HepG2 (cell line): ENCODE measurements around the gene PEX11G. TPM values are rescaled to one million over a fixed set of nuclear protein-coding genes. Genes with fewer than 3 reads are reported as not detected.

ENCODE experiments used
- E2F5 ChIP-seq: sonication (generic); formaldehyde crosslinking; conservative IDR thresholded peaks from 2 replicates; pipeline ENCODE4 v1.4.0; 2020; ENCODE audit warnings: missing genetic modification reagents
- HNRNPH1 ChIP-seq: fragments of 200-400 bp; formaldehyde crosslinking; optimal IDR thresholded peaks from 2 replicates; pipeline ENCODE3; 2017; ENCODE audit warnings: mild to moderate bottlenecking, low read depth, low read length
- NBN ChIP-seq: fragments of 450-650 bp; conservative IDR thresholded peaks from 2 replicates; pipeline ENCODE4 v1.6.1; 2017
- NR2C2 ChIP-seq: sonication (generic); formaldehyde crosslinking; IDR thresholded peaks from 2 replicates; pipeline ENCODE4 v1.4.0; 2020; ENCODE audit warnings: missing genetic modification reagents, mild to moderate bottlenecking, moderate library complexity, borderline replicate concordance
- RORA ChIP-seq: sonication (generic); formaldehyde crosslinking; IDR thresholded peaks from 2 replicates; pipeline ENCODE4 v1.5.0; 2020; ENCODE audit warnings: mild to moderate bottlenecking, missing genetic modification reagents, moderate library complexity
- SOX6 ChIP-seq, 2 experiments: fragments of 450-650 bp in 1 of 2; sonication (generic) in 1 of 2; formaldehyde crosslinking in 1 of 2; IDR thresholded peaks; 2 replicates each; pipeline versions ENCODE4 v1.4.0 to v1.6.1; 2017 to 2020; ENCODE audit warnings: antibody characterized with exemption in 1 of 2, mild to moderate bottlenecking in 1 of 2, missing genetic modification reagents in 1 of 2
- XBP1 ChIP-seq: sonication (generic); formaldehyde crosslinking; IDR thresholded peaks from 2 replicates; pipeline ENCODE4 v1.5.0; 2020; ENCODE audit warnings: missing genetic modification reagents
- ZNF337 ChIP-seq: sonication (generic); formaldehyde crosslinking; IDR thresholded peaks from 2 replicates; pipeline ENCODE4 v1.5.1; 2020; ENCODE audit warnings: missing genetic modification reagents, low read depth, mild to moderate bottlenecking, borderline replicate concordance
- ZNF383 ChIP-seq: sonication (generic); formaldehyde crosslinking; IDR thresholded peaks from 2 replicates; pipeline ENCODE4 v1.4.0; 2020; ENCODE audit warnings: missing genetic modification reagents, mild to moderate bottlenecking, borderline replicate concordance
- ZNF44 ChIP-seq: sonication (generic); formaldehyde crosslinking; IDR thresholded peaks from 2 replicates; pipeline ENCODE4 v1.5.1; 2020; ENCODE audit warnings: mild to moderate bottlenecking, missing genetic modification reagents
- ZNF597 ChIP-seq: sonication (generic); formaldehyde crosslinking; IDR thresholded peaks from 2 replicates; pipeline ENCODE4 v1.5.0; 2020; ENCODE audit warnings: missing genetic modification reagents
- polyA plus RNA-seq, 8 experiments: library from polyadenylated mRNA; depleted of rRNA in 3 of 8; stranded (reverse) in 7 of 8; unstranded in 1 of 8; fragments of >200 nt; fragmentation: Illumina TruSeq in 4 of 8; extraction: Trizol in 4 of 8; gene quantifications; 2 replicates each; pipeline versions ENCODE4 v1.2.1 to v1.2.3, GENCODE V29; 2011 to 2016; ENCODE audit warnings: low read depth in 4 of 8, missing spikeins in 1 of 8, mixed read lengths in 1 of 8; ENCODE audit not compliant: insufficient read depth in 1 of 8
- total RNA-seq, 5 experiments: library from RNA; depleted of rRNA; stranded (reverse); fragments of >200 nt; fragmentation: Illumina TruSeq; extraction: Trizol; gene quantifications; 2 replicates each; pipeline ENCODE4 v1.2.3, GENCODE V29; 2016; ENCODE audit warnings: low read depth in 1 of 5
- TF ChIP-seq, protein P1 (sequence below): sonication (generic); formaldehyde crosslinking; conservative IDR thresholded peaks from 2 replicates; pipeline ENCODE4 v1.4.0; 2020; ENCODE audit warnings: missing genetic modification reagents
- TF ChIP-seq, protein P2 (sequence below): sonication (generic); formaldehyde crosslinking; IDR thresholded peaks from 2 replicates; pipeline ENCODE4 v1.4.0; 2020; ENCODE audit warnings: missing genetic modification reagents
- TF ChIP-seq, protein P3 (sequence below): sonication (generic); formaldehyde crosslinking; IDR thresholded peaks from 2 replicates; pipeline ENCODE4 v1.4.0; 2020; ENCODE audit warnings: missing genetic modification reagents
- TF ChIP-seq, protein P4 (sequence below), 2 experiments: IDR thresholded peaks; 2 replicates each; pipeline ENCODE4 v1.6.1; 2011 to 2012; ENCODE audit warnings: low read length in 2 of 2, borderline replicate concordance in 1 of 2, low read depth in 1 of 2, mild to moderate bottlenecking in 1 of 2, moderate library complexity in 1 of 2
- TF ChIP-seq, protein P5 (sequence below): conservative IDR thresholded peaks from 2 replicates; pipeline ENCODE4 v1.6.1; 2018; ENCODE audit warnings: missing genetic modification reagents

Gene PEX11G
- total and polyA plus RNA-seq, 2 of the 13 experiments (the other 11 are each of a cell fraction or from before 2014, with no cell fraction given): not detected

DNA sequence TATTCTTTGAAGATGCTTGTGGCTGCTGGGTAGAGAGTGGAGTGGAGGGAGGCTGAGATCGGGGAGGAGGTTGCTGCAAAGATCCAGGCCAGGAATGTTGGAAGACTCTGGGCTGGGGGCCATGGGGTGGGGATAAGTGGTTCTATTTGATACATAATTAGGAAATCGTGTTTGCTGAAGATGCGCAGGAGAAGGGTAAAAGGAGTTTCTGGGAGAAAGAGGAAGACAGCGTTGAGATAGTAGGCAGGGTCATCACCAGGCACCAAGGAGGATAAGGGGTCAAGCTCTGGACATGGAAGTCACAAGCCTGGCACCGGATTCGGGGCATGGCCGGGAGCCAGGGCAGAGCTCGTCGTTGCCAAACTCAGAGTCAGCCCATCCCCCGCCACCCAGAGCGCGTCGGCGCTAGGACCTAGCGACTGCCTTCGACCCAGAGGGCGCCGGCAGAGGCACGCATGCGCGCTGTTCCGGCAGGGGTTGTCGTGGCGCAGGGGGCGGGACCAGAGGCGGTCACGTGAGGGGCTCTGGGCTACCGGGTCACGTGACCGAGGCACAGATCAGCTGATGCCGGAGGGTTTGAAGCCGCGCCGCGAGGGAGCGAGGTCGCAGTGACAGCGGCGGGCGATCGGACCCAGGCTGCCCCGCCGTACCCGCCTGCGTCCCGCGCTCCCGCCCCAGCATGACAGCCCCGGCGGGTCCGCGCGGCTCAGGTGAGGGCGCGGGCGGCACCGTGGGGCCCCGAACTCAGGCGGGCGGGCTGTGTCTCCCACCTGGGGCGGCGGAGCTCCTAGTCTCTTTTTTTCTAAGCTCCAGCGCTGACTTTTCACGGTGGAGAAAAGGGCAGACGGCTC is 33.5 kb upstream of the PEX11G start, which contains the start of gene MCOLN1 (continued):
- TF ChIP-seq HNRNPH1: no peak
- TF ChIP-seq ZNF597 (CRISPR knock-in tag): no peak
- no peak; the same call in 1 of the 2 replicates for TF ChIP-seq XBP1 (CRISPR knock-in tag)
- TF ChIP-seq, protein P1, sequence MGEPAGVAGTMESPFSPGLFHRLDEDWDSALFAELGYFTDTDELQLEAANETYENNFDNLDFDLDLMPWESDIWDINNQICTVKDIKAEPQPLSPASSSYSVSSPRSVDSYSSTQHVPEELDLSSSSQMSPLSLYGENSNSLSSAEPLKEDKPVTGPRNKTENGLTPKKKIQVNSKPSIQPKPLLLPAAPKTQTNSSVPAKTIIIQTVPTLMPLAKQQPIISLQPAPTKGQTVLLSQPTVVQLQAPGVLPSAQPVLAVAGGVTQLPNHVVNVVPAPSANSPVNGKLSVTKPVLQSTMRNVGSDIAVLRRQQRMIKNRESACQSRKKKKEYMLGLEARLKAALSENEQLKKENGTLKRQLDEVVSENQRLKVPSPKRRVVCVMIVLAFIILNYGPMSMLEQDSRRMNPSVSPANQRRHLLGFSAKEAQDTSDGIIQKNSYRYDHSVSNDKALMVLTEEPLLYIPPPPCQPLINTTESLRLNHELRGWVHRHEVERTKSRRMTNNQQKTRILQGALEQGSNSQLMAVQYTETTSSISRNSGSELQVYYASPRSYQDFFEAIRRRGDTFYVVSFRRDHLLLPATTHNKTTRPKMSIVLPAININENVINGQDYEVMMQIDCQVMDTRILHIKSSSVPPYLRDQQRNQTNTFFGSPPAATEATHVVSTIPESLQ (CRISPR knock-in tag): peak; percentile 48; the same call in 1 of the 2 replicates
- TF ChIP-seq ZNF383: no peak; the same call in 1 of the 2 replicates
- TF ChIP-seq NBN: no peak
- peak; percentile 96 for TF ChIP-seq E2F5
- TF ChIP-seq, protein P2, sequence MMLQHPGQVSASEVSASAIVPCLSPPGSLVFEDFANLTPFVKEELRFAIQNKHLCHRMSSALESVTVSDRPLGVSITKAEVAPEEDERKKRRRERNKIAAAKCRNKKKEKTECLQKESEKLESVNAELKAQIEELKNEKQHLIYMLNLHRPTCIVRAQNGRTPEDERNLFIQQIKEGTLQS (CRISPR knock-in tag): peak; percentile 53; the same call in 1 of the 2 replicates
- TF ChIP-seq, protein P3, sequence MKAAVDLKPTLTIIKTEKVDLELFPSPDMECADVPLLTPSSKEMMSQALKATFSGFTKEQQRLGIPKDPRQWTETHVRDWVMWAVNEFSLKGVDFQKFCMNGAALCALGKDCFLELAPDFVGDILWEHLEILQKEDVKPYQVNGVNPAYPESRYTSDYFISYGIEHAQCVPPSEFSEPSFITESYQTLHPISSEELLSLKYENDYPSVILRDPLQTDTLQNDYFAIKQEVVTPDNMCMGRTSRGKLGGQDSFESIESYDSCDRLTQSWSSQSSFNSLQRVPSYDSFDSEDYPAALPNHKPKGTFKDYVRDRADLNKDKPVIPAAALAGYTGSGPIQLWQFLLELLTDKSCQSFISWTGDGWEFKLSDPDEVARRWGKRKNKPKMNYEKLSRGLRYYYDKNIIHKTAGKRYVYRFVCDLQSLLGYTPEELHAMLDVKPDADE (CRISPR knock-in tag): no peak
- TF ChIP-seq ZNF44 (CRISPR knock-in tag): peak; percentile 28; the same call in 1 of the 2 replicates
- no peak for TF ChIP-seq ZNF337
- no peak for TF ChIP-seq SOX6 (IDR thresholded peaks at IDR 0.05)
- TF ChIP-seq SOX6 (CRISPR knock-in tag; IDR thresholded peaks at IDR 0.05): peak; percentile 73
- TF ChIP-seq, protein P4, sequence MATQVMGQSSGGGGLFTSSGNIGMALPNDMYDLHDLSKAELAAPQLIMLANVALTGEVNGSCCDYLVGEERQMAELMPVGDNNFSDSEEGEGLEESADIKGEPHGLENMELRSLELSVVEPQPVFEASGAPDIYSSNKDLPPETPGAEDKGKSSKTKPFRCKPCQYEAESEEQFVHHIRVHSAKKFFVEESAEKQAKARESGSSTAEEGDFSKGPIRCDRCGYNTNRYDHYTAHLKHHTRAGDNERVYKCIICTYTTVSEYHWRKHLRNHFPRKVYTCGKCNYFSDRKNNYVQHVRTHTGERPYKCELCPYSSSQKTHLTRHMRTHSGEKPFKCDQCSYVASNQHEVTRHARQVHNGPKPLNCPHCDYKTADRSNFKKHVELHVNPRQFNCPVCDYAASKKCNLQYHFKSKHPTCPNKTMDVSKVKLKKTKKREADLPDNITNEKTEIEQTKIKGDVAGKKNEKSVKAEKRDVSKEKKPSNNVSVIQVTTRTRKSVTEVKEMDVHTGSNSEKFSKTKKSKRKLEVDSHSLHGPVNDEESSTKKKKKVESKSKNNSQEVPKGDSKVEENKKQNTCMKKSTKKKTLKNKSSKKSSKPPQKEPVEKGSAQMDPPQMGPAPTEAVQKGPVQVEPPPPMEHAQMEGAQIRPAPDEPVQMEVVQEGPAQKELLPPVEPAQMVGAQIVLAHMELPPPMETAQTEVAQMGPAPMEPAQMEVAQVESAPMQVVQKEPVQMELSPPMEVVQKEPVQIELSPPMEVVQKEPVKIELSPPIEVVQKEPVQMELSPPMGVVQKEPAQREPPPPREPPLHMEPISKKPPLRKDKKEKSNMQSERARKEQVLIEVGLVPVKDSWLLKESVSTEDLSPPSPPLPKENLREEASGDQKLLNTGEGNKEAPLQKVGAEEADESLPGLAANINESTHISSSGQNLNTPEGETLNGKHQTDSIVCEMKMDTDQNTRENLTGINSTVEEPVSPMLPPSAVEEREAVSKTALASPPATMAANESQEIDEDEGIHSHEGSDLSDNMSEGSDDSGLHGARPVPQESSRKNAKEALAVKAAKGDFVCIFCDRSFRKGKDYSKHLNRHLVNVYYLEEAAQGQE (IDR thresholded peaks at IDR 0.05; ENCODE audit: borderline replicate concordance in 1 of 2, low read depth in 1 of 2, low read length in 2 of 2): no peak
- TF ChIP-seq NR2C2 (CRISPR knock-in tag): peak; percentile 87
- TF ChIP-seq, protein P5, sequence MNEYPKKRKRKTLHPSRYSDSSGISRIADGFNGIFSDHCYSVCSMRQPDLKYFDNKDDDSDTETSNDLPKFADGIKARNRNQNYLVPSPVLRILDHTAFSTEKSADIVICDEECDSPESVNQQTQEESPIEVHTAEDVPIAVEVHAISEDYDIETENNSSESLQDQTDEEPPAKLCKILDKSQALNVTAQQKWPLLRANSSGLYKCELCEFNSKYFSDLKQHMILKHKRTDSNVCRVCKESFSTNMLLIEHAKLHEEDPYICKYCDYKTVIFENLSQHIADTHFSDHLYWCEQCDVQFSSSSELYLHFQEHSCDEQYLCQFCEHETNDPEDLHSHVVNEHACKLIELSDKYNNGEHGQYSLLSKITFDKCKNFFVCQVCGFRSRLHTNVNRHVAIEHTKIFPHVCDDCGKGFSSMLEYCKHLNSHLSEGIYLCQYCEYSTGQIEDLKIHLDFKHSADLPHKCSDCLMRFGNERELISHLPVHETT: peak; percentile 68; the same call in 1 of the 2 replicates
- TF ChIP-seq RORA: no peak
